SU-DHL-6 (cell line): ENCODE results near the gene SFRP5.

Experiments used
- H2AFZ ChIP-seq: fragments of 200-600 bp; sonication (generic); 2 replicates; pipeline ENCODE4 v1.6.1; 2014; ENCODE audit warnings: low read depth, mild to moderate bottlenecking, moderate library complexity, mixed read lengths, antibody characterized with exemption, low read length; ENCODE audit not compliant: severe bottlenecking
- H3F3A ChIP-seq: fragments of 200-600 bp; shearing (Covaris generic); 2 replicates; pipeline ENCODE4 v1.6.0; 2016; ENCODE audit warnings: antibody characterized with exemption, mild to moderate bottlenecking; ENCODE audit not compliant: insufficient read depth
- H3K27ac ChIP-seq: fragments of 200-600 bp; sonication (generic); 2 replicates; pipeline ENCODE4 v1.5.1; 2016; ENCODE audit warnings: low read depth, mild to moderate bottlenecking, low read length, moderate library complexity, mixed read lengths
- H3K27me3 ChIP-seq: fragments of 200-600 bp; sonication (generic), shearing (Covaris generic); 2 replicates; pipeline ENCODE4 v1.6.0; 2014; ENCODE audit warnings: mild to moderate bottlenecking, low read length
- H3K36me3 ChIP-seq: fragments of 200-600 bp; sonication (generic); 2 replicates; pipeline ENCODE4 v1.6.1; 2014; ENCODE audit warnings: mild to moderate bottlenecking, low read length, mixed read lengths
- H3K4me2 ChIP-seq: fragments of 300-600, 200-600 bp; shearing (Covaris generic), sonication (generic); 2 replicates; pipeline ENCODE4 v1.6.0; 2014; ENCODE audit warnings: low read length, low read depth, mild to moderate bottlenecking; ENCODE audit not compliant: poor library complexity, severe bottlenecking
- H3K4me3 ChIP-seq: fragments of 200-600 bp; sonication (generic); 2 replicates; pipeline ENCODE4 v1.5.1; 2014; ENCODE audit warnings: antibody characterized with exemption, low read length, mild to moderate bottlenecking, mixed read lengths; ENCODE audit not compliant: insufficient read depth, poor library complexity, severe bottlenecking
- H3K79me2 ChIP-seq: fragments of 200-600 bp; sonication (generic); 2 replicates; pipeline ENCODE4 v1.6.1; 2014; ENCODE audit warnings: mild to moderate bottlenecking, low read length, moderate library complexity; ENCODE audit not compliant: insufficient read depth
- H3K9ac ChIP-seq: fragments of 200-600 bp; sonication (generic); 2 replicates; pipeline ENCODE4 v1.7.0; 2014; ENCODE audit warnings: mild to moderate bottlenecking, low read length
- H3K9me2 ChIP-seq: fragments of 200-600 bp; sonication (generic); replicated peaks from 2 replicates; pipeline ENCODE4 v1.6.1; 2014; ENCODE audit warnings: low read length; ENCODE audit not compliant: insufficient read depth
- H3K9me3 ChIP-seq: fragments of 200-600 bp; sonication (generic); 2 replicates; pipeline ENCODE4 v1.6.1; 2014; ENCODE audit warnings: low read length, mixed read lengths; ENCODE audit not compliant: insufficient read depth
- H4K20me1 ChIP-seq: fragments of 200-600 bp; sonication (generic); 2 replicates; pipeline ENCODE4 v1.6.1; 2014; ENCODE audit warnings: low read depth, mild to moderate bottlenecking, antibody characterized with exemption, low read length, moderate library complexity, mixed read lengths
- EZH2phosphoT487 ChIP-seq: fragments of 200-600 bp; sonication (generic), shearing (Covaris generic); conservative IDR thresholded peaks from 2 replicates; pipeline ENCODE4 v1.6.1; 2018; ENCODE audit warnings: mild to moderate bottlenecking, antibody characterized with exemption, low read length, moderate library complexity, mixed read lengths
- TF ChIP-seq, protein P1 (sequence below): fragments of 200-600 bp; sonication (generic); IDR thresholded peaks from one replicate; pipeline ENCODE4 v1.5.1; 2017; ENCODE audit warnings: antibody characterized with exemption, mild to moderate bottlenecking, low read length, moderate library complexity; ENCODE audit not compliant: insufficient read depth, poor library complexity, severe bottlenecking

The SFRP5 gene

DNA sequence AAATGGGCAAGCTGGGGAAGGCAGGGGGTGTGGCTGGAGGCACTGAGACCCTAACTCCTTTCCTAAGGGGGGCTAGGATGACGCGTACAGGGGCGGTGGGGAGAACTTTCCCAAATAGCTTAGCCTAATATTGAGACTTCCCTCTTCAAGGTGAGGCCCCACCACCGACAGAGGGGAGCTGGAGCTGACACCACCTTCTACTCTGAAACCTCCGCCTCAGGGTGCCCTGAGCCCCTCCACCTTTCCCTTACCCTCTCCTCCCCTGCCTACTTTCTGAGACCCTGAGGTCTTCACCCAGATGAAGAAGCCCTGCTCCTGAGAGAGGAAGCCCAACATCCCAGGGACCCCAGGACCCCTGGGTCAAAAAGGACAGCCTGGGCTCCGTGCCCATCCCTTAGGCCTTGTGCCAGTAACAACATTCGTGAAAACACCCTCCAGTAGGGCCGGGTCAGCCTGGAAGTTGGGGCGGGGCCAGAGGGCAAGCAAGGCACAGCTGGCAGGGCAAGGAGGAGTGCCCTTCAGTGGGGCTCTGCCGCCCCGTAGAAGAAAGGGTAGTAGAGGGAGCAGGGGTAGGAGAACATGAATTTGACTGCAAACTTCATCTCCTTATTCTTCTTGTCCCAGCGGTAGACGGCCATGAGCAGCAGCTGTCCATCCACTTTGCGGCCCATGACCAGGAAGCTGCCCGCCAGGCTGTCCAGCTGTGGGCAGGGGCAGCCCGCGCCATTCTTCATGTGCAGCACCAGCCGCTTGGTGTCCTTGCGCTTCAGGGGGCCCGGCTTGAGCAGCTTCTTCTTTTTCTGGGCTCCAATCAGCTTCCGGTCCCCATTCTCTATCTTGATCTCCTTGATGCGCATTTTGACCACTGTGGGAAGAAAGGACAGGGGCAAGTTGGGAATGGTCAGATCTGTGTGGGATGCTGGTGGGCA is 4.5 kb downstream of the SFRP5 start:
- no peak overlapping the region for H3K9ac ChIP-seq
- H3K4me2 ChIP-seq: no peak overlapping the region
- H3K27ac ChIP-seq: no peak overlapping the region
- H3K27me3 ChIP-seq: no peaks in the 10 kb centered on the region
- H3K4me3 ChIP-seq: no peak overlapping the region
- no peaks in the 10 kb centered on the region for H3K79me2 ChIP-seq
- no peaks in the 10 kb centered on the region for H3K36me3 ChIP-seq
- no peaks in the 10 kb centered on the region for H3F3A ChIP-seq
- H3K9me3 ChIP-seq: no peaks in the 10 kb centered on the region
- no peaks in the 10 kb centered on the region; the same call in 1 of the 2 replicates for H4K20me1 ChIP-seq
- TF ChIP-seq EZH2phosphoT487: no peak
- TF ChIP-seq, protein P1, sequence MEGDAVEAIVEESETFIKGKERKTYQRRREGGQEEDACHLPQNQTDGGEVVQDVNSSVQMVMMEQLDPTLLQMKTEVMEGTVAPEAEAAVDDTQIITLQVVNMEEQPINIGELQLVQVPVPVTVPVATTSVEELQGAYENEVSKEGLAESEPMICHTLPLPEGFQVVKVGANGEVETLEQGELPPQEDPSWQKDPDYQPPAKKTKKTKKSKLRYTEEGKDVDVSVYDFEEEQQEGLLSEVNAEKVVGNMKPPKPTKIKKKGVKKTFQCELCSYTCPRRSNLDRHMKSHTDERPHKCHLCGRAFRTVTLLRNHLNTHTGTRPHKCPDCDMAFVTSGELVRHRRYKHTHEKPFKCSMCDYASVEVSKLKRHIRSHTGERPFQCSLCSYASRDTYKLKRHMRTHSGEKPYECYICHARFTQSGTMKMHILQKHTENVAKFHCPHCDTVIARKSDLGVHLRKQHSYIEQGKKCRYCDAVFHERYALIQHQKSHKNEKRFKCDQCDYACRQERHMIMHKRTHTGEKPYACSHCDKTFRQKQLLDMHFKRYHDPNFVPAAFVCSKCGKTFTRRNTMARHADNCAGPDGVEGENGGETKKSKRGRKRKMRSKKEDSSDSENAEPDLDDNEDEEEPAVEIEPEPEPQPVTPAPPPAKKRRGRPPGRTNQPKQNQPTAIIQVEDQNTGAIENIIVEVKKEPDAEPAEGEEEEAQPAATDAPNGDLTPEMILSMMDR: no peak
- H2AFZ ChIP-seq: no peak overlapping the region
- no peaks in the 10 kb centered on the region for H3K9me2 ChIP-seq

DNA sequence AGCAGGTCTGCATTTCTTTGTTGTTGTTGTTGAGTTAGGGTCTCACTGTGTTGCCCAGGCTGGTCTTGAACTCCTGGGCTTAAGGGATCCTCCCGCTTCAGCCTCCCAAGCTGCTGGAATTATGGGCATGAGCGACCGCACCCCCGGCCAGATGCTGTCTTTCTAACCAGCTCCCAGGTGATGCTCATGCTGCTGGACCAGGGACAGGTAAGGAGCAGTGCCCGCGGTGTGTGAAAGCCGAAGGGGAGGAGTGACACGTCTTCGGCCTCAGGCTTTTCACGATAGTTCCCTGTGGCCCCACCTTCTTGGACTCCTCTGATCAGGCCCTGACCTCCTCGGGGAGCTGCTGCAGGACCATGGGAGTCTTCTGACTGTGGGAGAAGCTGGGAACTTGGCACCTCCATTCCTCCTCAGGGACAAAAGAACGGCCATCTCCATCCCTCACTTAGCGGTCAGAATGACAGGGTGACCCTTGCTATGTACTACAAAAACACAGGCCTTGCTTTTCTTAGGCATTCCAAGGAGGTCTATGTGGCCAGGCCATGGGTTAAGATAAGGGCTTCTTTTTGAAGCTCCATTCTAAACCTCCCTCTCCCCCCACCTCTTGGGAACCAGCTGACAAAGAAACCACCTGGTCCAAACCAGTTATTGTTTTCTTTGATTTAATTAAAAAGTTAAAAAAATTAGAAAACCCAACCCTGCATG is 5.5 kb downstream of the SFRP5 start:
- TF ChIP-seq, protein P1: no peak
- TF ChIP-seq EZH2phosphoT487: no peak
- Histone ChIP-seq H3K4me2 (no peak overlapping the region), H3K36me3 (no peaks in the 10 kb centered on the region), H3K79me2 (no peaks in the 10 kb centered on the region), H3K4me3 (no peak overlapping the region), H3K9me2 (no peaks in the 10 kb centered on the region), H3K27ac (no peak overlapping the region), H3F3A (no peaks in the 10 kb centered on the region), H2AFZ (no peak overlapping the region), H4K20me1 (no peaks in the 10 kb centered on the region; the same call in 1 of the 2 replicates), H3K27me3 (no peaks in the 10 kb centered on the region), H3K9me3 (no peaks in the 10 kb centered on the region), H3K9ac (no peak overlapping the region)

DNA sequence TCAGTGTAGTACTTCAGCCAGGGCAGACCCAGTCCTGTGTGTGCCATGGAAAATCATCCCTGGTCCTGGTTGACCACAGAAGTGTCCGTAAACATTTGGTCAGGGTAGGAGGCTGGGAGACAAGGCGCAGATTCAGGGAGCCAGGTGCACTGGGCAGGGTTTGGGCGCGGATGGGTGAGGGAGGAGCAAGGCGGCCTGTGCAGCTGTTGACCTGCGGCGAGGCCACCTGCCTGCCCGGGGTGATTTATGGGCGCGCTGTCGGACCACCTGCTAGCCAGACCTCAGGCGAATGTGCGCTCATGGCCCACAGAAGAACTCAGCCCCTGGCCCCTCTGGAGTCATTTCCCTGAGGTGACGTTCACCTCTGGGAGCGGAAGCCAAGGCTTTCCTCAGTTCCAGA is 6.6 kb downstream of the SFRP5 start:
- Histone ChIP-seq H3K79me2 (no peaks in the 10 kb centered on the region), H2AFZ (no peak overlapping the region), H3F3A (no peaks in the 10 kb centered on the region), H3K9me3 (no peaks in the 10 kb centered on the region), H3K4me3 (no peak overlapping the region), H3K4me2 (no peak overlapping the region), H4K20me1 (no peaks in the 10 kb centered on the region; the same call in 1 of the 2 replicates), H3K9me2 (no peaks in the 10 kb centered on the region), H3K9ac (no peak overlapping the region), H3K36me3 (no peaks in the 10 kb centered on the region), H3K27ac (no peak overlapping the region), H3K27me3 (no peaks in the 10 kb centered on the region)
- TF ChIP-seq, protein P1: no peak
- TF ChIP-seq EZH2phosphoT487: no peak
